Measurements from ENCODE around the gene STMN3.

- TF ChIP-seq EZH2 (IDR thresholded peaks at IDR 0.05; ENCODE audit: borderline replicate concordance, low read length) (no peak), CTCF (IDR thresholded peaks at IDR 0.05; ENCODE audit: low read length) (no peak)
Measured at GRCh38 chr20:63611646-63612045, 41.6 kb downstream of the STMN3 start.
